GM12892 (cell line): ENCODE measurements around the gene VAV3.

Experiments used
- POLR2A ChIP-seq: IDR thresholded peaks from 2 replicates; pipeline ENCODE4 v1.6.1; 2011; ENCODE audit warnings: low read depth, low read length, control low read depth
- POLR2AphosphoS5 ChIP-seq: IDR thresholded peaks from 2 replicates; pipeline ENCODE4 v1.6.1; 2011; ENCODE audit warnings: low read depth, low read length, control low read depth
- TAF1 ChIP-seq: IDR thresholded peaks from 2 replicates; pipeline ENCODE4 v1.6.1; 2011; ENCODE audit warnings: low read depth, mild to moderate bottlenecking, control low read depth, low read length, borderline replicate concordance

GRCh38 chr1:107954126-107954525 is 10.9 kb downstream of the VAV3 start:
- TF ChIP-seq POLR2A (no peak), POLR2AphosphoS5 (no peak), TAF1 (no peak)
